Measurements from ENCODE around the gene SAMD4A.

DNA sequence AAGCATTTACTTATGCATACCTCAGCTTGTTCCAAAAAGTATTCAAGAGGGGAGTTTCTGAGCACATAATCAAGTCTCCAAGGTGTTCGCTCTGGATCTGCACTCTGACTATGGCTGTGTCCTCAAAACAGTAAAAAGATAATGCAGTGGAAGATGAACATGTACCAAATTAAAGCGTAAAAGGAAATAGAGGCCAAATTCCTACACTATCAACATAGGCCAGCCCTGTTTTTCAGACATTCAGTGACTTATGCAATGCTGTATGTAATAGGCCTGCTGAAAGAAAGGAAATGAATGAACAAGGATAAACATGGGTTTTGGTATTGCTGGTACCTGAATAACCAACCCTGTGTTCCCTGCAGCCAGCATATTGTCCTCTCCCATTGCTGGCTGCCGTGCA is 115.7 kb downstream of the SAMD4A start:
- no peak for TF ChIP-seq EZH2 (IDR thresholded peaks at IDR 0.05; ENCODE audit: low read depth)
- TF ChIP-seq, protein P1, sequence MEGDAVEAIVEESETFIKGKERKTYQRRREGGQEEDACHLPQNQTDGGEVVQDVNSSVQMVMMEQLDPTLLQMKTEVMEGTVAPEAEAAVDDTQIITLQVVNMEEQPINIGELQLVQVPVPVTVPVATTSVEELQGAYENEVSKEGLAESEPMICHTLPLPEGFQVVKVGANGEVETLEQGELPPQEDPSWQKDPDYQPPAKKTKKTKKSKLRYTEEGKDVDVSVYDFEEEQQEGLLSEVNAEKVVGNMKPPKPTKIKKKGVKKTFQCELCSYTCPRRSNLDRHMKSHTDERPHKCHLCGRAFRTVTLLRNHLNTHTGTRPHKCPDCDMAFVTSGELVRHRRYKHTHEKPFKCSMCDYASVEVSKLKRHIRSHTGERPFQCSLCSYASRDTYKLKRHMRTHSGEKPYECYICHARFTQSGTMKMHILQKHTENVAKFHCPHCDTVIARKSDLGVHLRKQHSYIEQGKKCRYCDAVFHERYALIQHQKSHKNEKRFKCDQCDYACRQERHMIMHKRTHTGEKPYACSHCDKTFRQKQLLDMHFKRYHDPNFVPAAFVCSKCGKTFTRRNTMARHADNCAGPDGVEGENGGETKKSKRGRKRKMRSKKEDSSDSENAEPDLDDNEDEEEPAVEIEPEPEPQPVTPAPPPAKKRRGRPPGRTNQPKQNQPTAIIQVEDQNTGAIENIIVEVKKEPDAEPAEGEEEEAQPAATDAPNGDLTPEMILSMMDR (conservative IDR thresholded peaks at IDR 0.05): no peak

Data from PC-9 (cell line).